CD4-positive, alpha-beta T cell treated with Interleukin-6 at 100 ng/mL for 8 hours (primary cell): ENCODE measurements around the gene NR2C2.
"Not testable (repeated sequence)": the region's sequence is repeated elsewhere in the genome, so short reads cannot be mapped to it uniquely, and the experiment has no call there.

Source experiments
- DNase-seq: peaks from one replicate; pipeline ENCODE4 v3.0.0-alpha.2; 2020; ENCODE audit warnings: mixed read lengths, low spot score

Gene NR2C2

DNA sequence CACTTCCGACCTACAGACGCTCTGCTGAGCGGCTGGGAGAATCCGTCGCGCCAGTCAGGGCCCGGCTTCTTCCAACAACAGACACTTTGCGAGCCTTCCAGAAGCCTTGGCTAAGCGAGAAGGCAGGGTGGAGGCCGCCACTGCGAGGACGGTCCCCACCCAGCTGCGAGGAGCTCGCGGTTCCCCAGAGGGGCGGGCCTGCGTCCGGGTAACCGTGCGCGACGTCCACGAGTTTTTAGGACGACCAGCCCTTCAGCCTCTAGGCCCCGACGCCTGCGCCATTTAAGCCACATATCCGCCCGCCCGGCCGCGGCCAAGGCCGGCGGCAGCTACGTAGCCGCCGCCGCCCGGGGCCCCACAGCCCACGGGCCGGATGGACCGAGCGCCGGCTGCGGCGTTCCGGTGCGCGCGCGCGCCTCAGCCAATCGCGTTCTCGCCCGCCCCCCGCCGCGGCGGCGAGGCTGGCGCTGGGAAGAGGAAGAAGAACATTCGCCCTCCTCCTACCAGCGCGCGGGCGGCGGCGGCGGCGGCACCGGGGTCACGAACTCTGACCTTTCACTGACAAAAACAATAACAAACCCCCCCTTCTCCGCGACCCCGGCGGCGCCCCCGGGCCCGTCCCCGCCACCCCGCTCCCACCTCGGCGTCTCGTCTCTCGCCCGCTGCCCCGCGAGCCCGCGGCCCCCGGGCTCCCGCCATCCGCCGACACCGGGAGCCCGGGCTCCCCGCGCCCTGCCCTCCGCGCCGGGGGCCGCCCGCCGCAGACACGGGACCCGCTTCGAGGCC lies at the start of gene NR2C2:
Gene NR2C2, plus strand, starts transcription at position 484 of the 786 bp plus-strand sequence. CDS start 56,332 bp downstream, outside the sequence.
- DNase-seq = peak; percentile 87

DNA sequence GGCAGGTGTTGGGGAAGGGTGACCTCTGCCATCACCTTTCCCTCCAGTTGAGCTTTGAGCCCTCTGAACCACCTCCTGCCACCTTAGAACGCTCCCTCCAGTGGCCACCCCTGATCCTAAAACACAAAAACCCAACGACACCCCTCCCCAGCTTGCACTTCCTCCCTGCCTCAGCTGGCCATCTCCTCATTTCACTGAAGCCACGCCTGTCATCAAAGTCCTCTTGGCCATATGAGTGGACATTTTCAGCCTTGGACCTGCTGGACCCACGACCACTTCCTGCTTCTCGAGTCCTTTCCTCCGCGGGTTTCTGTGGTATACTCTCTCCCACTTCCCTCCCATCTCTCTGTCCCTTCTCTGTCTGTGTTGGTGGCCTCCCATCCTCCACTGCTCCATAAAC lies 48.5 kb upstream of the NR2C2 start:
- no peak for DNase-seq

DNA sequence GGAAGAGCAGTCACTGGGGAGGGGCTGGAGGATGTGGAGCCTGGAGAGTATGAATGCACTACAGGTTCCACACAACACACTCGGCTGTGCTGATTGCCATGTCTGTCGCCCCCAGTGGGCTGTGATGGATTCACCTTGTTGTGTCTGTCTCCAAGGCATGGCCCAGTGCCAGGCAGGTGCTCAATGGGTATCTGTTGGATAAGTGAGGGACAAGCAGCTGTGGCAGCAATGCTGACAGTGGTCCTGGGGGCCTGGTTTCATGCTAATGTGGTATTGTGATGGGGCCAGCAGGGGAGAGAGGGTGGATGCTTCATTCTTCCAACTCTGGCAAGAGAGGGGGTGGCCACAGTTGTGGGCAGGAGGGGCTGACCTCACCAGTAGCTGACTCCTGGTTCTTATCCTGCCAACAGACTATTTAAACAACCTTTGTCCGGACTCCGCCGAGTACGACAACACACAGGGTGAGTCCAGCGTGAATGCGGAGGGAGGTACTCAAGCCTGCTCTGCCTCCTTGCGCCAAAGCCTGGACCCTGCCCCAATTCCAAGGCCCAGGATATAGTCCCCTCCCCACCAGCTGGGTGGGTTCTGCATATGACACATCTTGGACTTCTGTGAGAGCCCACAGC lies 47.3 kb upstream of the NR2C2 start:
- no peak for DNase-seq

DNA sequence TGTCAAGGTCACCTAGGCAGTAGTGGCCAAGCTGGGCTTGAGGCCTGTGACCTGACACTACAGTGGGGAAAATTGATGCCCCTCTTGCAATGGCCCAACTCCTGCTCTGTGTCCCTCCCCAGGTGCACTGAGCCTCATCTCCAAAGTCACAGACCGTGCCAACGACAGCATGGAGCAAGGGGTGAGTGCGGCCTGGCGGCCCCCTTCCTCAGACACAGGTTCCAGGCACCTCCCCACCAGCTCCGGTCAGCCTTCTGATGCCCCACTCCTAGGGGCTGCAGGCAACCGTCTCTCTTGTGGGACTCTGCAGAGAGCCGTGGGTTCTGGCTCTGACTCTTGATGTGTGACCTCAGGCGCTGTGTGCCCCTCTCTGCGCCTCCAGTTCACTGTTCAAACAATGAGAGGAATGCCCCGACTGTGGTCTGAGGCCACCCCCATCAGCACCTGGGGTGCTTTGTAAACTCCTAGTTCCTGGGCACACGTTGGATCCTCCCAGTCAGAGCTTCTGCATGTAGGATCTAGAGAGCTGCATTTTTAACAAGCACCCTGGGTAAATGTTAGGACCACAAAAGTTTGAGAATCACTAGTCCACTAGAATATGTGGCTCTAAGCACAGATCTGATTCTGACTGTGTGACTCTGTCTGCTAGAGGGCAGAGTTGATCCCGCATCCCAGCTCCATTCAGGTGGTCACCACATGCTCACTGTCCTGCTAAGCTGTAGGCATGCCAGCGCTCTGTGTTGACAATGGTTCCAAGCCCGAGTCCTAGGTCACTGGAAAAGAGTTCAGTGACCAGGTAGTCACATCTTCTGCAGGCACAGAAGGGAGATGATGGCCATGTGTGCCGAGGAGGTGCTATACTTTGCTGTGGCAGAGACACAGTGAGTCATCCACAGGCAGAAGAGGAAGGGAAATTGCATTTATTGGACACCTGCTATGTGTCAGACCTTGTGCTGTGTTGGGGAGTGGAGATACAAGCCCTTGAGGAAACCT lies 46.2 kb upstream of the NR2C2 start:
- DNase-seq = no peak

DNA sequence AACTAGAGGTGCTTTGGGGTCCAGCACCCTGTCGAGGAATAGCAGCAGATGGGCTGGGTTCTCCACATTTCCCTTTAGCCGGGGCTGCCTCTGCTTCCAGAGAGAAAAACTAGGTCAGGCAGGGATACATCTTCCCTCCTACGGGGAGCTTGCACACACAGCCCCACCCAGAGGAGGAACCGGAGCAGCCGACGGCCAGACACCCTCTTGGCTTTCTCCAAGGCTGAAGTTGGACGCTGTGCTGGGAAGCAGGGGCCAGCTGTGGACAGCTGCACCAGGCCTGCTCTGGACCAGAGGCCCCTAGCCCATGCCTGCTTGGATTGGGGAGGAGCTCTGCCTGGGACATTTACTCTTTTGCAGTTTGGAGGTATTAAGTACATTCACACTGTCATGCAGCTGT lies 44.7 kb upstream of the NR2C2 start:
- no peak for DNase-seq

DNA sequence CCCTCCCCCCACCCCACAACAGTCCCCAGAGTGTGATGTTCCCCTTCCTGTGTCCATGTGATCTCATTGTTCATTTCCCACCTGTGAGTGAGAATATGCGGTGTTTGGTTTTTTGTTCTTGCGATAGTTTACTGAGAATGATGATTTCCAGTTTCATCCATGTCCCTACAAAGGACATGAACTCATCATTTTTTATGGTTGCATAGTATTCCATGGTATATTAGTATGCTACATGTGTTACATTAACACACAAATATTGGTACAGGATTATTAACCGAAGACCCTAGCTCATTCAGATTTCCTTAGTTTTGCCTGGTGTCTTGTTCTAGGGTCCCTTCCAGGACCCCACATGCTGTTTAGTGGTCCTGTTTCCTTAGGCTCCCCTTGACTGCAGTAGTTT lies 43.9 kb upstream of the NR2C2 start:
- DNase-seq = not testable (repeated sequence)

DNA sequence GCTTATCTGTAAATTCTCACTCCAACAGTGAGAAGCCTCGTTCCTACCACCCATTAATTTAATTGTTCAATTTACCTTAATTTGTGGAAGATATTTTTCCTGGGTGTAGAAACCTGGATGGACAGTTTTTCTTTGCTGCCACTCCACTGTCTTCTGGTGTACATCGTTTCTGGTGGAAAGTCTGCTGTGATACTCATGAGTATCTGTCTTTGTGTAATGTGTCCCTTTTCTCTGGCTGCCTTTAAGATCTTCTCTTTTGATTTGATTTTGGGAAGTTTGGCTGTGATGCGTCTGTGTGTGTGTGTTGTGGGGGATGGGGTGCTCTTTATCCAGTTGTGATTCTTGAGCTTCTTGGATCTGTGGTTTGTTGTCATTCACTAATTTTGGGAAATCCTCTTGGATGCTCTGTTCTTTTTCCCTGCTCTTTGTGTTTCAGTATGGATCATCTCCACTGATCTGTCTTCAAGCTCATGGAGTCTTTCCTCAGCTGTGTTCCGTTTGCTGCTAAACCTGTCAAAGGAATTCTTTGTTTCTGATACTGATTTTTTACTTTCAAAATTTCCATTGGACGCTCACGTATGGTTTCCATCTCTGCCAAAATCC lies 42.2 kb upstream of the NR2C2 start:
- DNase-seq = no peak

DNA sequence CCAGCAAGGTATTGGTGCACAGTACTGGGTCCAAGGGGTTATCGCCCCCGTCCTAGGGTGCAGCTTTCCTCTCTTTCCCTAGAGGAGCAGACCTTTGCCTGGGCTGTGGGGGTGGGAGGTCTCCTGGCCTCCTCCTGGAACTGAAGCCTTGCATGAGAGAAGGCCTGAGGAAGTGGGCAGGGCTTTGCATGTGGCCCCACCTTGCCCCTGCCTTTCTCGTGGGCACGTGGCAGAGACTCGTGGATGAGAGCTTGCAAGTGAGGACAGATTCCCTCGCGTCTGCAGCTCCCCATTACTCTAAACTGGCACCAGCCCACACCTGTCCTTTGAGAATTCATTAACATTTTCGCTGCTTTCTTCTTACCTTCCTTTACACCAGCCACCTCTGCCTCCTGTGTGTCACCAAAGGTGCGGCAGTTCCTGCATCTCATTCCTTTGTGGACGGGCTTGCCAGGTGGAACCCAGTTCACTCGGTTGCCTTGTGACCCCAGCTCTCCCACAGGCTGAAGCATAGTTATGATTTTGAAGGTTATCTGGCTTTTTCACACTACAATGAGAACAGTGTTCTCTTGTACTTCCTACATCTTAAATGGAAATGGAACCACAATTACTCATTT lies 40.9 kb upstream of the NR2C2 start:
- DNase-seq = no peak

DNA sequence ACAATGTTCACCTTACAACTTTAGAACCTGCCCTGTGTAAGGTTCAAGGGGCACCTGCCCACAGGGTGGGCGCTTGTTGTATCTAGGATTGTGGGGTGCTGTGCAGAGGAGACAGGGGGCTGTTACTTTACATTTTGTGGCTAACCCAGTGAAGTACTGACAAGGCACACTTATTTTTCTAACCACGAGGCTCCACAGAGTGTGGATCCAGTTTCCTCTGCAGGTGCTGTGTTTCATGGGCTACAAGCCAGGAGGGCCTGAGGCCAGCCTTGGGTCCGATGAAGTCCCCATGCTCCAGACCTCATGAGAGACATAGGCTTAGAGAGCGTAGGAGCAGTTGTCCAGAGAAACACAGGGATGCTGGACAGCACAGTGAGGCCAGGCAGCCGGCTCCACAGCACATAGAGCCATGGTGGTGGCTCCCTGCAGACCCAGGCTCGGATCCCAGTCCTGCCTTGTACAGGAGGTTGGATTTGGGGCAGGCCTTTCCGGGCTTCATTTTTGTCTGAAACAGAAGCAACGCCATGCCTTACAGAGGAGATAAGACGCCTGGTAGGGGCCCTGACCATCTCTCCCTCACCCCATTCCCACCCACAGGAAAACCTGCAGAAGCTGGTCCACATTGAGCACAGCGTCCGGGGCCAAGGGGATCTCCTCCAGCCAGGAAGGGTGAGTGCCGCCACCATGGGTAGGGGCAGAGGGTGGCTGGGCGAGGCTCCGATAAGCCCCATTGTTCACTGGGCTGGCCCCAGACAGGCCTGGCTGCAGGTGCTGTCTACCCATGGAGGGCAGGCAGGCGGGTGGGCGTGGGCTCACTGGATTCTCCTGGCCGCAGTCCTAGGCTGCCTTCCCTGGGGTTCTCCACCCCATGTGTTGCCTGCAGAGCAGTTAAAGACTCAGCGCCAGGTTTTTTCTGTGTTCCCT lies 40.1 kb upstream of the NR2C2 start:
- no peak for DNase-seq

DNA sequence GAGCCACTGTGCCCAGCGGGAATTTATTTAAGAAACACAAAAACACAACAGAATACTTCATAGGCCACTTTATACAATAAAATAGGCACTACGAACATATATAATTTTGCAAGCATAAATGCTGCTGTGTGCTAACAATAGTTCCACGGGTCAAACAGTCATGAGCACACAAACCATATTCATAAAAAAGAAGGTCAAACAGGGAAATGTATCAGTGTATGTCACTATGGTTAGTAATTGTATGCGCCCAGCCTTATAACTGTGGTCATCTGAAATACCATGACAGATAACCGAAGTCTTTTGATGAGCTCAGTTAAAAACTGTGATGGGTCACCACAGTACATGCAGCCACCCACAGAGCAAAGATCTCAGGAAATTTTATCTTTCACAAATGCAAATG lies 38.1 kb upstream of the NR2C2 start:
- DNase-seq = no peak

DNA sequence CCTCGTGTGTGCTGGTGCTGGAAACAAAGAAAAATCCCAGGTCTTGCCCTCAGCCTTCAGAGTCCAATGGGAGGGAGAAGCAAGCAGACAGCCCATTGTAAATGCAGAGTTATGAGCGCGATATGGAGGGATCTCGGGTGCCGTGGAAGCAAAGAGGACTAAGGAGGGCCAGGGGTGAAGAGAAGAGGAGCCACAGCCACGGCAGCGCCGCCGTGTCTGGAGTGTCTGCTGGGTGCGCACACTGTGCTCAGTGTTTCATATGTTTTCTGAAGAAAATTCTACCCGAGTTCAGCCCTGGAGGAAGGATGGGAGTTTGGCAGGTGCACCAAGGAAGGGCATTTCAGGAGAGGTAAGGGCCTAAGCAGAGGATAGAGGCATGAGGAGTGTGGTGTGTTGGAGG lies 35.7 kb upstream of the NR2C2 start:
- no peak for DNase-seq

DNA sequence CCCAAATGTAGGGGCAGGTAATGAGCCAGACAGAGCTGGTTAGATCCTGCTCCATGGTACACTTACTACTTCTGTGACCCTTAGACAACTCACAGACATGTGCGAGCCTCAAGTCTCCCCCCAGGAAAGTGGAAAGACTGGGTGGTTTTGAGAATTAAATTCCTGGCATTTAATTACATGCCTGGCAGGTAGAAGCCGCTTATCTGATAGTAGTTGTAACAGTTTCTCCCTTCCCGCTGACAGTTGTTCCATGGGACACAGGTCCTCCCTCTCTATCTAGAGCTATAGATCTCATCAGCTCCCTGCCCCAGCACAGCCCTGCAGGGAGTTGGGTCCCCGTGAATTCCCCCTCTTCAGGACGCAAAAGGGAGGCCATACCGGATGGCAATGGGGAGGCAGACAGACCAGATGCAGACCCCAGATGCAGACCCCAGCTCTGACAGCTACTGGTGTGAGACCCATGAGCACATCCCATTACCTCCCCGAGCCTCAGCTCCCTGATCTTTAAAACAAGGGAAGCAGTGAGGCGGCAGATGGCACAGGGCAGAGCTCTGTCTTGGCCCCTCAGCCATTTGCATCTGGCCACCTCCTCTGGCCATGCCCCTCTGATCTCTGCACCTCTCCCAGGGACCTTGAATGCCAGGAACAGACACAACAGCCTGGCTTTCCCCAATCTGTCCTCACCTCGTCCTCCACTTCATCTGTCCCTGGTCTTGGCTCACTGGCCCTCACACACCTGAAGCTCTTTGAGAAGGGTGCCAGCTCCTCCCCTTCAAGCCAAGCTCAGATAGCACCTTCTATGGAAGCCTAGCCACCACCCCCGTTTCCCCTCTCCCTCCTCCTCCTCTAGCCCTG lies 34.1 kb upstream of the NR2C2 start:
- DNase-seq = no peak

DNA sequence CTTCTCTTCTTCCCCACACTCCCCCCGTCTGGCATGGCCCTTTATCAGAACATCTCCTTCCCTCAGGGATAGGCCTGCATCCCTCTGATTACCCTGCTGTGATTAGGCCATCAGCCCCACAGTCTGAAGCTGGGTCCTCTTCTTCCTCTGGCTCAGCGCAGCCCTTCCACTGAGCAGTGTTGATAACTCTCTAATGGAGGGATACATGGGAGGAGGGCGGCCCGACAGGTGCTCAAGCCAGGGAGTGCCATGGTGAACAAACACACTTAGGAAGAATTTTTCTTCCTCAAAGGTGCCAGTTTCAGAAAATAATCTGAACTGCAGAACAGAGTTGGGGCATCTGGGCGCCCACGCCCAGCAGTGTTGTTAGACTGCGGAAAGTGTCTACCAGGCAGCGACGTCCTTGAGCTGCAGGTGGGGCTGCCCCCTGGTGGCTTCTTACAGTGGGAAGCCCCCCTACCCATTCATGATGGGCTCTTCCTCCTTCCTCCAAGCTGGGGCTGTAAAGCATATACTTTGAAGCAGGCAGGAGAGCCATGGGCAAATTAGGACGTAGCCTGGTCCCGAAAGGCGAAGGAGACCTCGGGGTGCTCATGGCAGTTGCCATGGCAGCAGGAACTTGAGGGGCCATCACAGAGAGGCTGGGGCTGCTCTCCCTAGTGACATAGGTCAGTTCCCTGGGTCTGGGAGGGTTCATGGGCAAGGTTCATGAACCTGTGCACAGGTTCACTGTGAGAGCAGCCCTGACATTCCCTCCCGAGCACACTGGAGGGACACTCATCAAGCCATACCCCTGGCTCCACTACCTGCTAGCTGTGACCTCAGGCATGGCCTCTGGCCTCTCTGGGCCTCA lies 33.2 kb upstream of the NR2C2 start:
- no peak for DNase-seq

DNA sequence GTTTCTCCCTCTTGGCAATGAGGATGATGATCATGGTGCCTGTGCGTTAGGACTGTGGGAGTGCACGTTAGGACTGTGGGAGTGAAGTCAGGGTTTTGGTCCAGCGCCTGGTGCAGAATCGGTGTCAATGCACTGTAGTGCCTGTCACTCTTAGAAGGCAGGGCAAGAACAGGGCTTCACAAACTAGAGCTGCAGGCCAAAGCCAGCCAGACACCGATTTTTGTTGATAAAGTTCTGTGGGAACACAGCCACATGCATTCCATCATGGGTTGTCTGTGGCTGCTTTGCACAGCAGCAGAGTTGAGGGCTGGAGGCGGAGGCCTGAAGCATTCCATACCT lies 32.6 kb upstream of the NR2C2 start:
- DNase-seq = no peak

DNA sequence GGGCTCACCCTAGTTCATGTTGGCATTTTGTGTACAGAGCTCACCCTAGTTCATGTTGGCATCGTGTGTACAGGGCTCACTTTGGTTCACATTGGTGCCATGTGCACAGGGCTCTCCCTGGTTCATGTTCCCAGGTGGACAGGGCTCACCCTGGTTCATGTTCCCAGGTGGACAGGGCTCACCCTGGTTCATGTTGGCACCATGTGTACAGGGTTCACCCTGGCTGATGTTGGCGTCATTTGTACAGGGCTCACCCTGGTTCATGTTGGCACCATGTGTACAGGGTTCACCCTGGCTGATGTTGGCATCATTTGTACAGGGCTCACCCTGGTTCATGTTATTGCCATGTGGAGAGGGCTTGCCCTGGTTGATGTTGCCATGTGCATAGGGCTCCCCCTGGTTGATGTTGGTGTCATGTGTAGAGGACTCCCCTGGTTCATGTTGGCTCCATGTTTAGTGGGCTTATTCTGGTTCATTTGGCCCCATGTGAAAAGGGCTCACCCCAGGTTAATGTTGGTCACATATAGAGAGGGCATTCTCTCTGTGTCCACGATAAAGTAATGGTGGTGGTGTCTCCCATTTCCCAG lies 31.7 kb upstream of the NR2C2 start:
- peak; percentile 43 for DNase-seq

DNA sequence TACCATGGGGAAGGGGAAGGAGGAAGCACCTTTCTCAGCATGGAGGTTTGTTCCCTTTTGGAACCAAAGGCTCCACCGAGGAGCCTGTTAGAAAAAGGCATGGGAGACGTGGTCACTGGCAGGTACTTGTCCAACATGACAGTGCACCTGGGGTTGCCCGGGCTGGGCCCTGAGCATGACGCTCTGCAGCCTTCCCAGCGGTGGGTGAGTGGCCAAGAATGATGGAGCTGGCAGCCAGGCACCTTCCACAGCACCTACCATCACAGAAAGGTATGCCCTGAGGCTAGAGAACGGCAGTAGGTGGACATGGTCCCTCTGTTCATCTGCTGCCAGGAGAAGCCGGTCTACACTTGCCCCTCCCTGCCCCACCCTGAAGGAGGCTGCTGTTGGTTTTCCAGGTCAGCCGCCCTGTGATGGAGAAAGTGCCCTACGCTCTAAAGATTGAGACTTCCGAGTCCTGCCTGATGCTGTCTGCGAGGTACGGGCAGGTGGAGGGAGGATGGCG lies 29.0 kb upstream of the NR2C2 start:
- DNase-seq = no peak

DNA sequence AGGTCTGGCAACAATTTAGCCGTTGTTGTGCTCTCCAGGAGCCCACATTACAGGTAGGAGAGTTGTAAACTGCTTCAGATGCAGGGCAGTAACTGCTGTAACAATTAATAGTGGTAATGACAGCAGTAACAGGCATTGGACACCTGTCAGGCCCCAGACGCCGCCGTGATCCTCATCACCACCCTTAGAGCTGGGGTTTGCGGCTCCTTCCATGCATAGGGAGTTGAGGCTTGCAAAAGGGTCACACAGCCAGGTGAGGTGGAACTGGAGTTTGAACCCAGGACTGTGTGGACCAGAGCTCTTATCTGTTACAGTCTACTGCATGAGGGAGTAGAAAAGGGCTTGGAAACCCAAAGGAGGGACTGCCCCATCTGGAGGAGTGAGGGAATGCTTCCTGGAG lies 26.8 kb upstream of the NR2C2 start:
- no peak for DNase-seq

DNA sequence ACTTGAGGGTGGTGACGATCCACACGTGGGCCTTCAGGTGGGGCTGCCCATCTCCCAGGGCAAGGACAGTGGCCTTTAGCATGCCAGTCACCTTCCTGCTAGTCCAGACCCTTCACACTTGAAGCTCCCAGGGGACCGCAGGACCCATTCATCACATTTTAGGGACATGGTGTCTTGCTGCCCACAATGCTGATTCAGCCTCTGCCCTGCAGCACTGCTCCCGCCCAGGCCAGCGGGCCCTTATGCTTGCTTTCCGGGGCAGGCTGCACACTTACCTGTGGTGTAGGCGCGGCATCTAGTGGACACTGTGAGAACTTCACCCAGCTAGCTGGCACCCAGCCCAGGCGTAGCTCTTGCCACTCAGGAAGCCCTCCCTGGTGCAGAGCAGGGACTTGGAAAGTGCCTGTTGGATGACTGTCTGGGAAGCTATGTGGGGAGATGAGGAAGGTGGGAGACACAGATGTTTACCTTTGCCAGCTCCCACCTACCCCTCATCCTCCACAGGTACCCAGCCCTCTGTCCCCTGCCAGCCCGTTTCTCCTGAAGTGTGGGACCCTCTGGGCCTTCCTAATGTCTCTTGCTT lies 26.3 kb upstream of the NR2C2 start:
- DNase-seq = peak; percentile 79
